Stimulated activated CD4-positive, alpha-beta T cell treated with anti-CD3 and anti-CD28 coated beads, Interleukin-12 subunit alpha, Interleukin-12 subunit beta, amount 100 ng/mL, for 48 hours (primary cell): Measurements from ENCODE around the gene PLA2G5.

ENCODE experiments used
- DNase-seq, 3 donors: peaks; one replicate each; pipeline ENCODE4 v3.0.0-alpha.2; 2020; ENCODE audit warnings: low read depth in 2 of 3, low spot score in 1 of 3

PLA2G5 gene

DNA sequence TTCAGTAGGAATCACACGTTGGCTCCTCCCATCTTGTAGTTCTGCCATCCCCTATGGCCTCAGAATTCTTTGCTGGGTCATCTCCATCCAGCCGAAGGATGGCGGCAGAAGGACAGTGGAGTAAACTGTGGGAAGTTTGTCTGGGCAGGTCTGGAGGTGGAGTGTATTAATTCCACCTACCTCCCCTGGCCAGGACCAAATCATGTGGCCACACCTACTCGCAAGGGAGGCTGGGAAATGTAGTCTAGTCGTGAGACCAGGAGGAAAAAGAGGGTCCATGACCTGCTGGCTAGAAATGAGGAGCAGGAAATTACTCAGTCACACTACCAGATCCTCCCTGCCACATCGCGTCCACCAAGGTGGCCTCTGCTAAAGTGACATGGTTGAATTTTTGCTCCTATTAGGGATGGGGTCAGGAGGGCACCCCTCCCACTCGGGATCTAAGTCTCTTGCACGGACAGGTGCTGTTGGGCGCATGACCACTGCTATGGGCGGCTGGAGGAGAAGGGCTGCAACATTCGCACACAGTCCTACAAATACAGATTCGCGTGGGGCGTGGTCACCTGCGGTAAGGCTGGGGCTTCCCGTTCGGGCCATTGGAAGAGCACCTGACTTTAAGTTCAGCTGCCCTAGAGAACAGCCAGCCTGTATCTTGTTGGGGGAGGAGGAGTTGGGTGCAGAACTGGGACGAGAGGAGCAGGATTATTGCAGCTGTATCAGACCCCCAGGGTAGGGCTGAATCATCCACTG is 19.5 kb downstream of the PLA2G5 start:
- DNase-seq: no peak

DNA sequence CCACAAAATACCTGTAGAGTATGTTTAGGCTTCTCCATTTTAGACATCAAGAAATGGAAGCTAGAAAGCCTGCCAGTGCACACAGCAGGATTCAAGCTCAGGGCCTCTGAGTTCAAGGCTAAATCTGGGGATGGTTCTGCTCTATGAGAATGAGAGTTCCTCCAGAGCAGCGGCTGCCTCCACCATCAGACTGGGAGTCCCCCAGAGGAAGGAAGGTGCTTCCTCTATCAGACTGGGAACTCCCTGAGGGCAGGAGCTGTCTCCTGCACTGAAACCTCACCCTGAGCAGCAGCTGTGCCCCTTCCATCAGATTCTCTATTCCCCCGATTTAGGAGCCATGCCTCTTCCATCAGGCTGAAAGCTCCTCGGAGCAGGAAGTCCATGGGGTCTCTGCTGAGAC is 20.1 kb downstream of the PLA2G5 start:
- no peak for DNase-seq

- no peak for DNase-seq
These were observed 20.6 kb downstream of the PLA2G5 start for GRCh38 chr1:20090641-20091040.

- DNase-seq: no peak
These were observed 23.3 kb downstream of the PLA2G5 start for GRCh38 chr1:20093303-20093702.

DNA sequence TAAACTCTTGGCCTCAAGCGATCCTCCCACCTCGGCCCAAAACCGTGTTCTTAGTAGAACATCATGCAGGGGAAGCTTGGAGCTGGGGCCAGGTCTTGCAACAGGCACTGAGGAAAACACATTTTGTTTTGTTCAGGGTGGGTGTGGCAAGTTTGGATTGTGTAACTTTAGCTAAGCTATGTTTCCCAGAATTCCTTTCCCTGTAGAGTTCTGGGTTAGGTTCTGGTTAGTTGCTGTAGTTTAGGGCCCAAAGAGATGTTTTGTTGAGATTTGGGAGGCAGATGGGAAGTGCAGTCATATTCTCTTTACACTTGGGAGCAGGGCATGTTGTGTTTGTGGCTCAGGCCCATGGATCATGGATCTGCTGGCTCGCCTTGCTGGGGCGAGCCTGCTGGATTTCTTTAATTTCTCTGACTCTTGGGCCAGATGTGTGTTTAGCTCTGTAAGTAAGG is 24.0 kb downstream of the PLA2G5 start:
- no peak for DNase-seq

GRCh38 chr1:20095564-20096434 is 25.8 kb downstream of the PLA2G5 start:
- no peak for DNase-seq

- DNase-seq: no peak
These were observed 26.9 kb downstream of the PLA2G5 start for GRCh38 chr1:20096840-20097447.

DNA sequence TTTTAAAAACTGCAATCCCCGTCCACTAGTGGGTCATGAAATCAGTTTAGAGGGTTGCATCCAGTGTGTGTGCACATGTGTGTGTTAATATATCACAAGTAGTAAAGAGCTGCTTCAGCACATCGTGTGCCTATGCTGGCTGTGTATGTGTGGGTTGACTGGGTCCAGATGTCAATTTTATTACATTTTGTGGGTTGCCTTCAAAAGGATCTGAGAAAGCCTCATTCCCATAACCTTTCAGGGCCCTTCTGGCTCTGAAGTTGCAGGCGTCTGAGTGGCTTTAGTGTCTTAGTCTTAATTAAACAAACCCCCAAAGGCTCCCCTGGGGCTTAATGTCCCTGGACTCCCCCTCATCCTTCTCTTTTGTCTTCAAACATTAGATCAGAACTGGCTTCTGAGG is 29.5 kb downstream of the PLA2G5 start:
- no peak for DNase-seq

DNA sequence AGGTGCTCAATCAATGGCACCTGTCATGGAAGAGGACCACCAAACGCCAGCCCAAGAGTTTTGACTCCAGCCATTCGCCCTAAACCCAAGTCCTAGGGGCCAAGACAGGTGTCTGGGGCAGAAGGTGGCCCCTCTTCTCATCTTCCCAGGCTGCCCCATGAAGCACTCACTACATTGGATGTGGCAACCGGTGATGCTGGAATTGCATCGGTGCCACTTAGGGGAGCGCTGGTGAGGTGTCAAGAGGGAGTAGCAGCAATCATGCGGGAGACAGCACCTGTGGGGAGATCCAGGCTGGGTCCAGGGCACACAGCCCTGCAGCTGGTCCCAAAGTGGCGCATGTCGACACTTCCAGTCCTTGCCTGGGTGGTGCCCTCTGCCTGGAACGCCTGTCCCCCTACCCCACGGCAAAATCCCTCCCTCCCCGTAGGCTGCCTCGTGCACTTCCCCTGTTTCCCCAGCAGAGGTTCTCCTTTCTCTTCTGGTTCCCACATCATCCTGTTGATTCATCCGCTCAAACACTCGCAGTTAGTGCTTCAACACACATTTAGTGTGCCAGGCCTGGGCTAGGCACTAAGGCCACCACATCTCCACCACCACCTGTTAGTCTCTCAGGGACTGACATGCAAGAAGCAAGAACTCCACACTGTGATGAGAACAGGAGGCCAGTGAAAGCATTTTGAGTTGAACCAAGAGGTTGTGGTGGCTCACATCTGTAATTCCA is 30.8 kb downstream of the PLA2G5 start:
- peak in 2 of 3 donors; percentile 6 to 29 for DNase-seq

DNA sequence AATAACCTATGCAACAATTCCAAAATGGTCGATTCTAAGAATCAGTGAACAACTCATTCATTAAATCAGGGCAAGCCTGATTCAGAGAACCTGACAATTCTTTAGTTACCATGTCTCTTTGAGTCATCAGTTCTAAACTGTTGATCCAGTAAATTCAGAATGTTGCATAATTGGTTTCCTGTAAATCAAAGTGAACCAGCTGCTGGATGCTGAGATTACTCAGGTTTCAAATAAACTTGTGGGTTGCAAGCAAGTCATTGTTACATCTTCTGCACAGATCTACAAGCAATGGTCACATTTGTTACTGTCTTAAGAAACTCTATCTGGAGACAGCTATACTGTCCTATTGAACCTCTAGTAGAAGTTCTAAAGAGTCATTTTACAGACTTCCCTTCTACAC is 32.9 kb downstream of the PLA2G5 start:
- no peak for DNase-seq

GRCh38 chr1:20105856-20106255 is 35.9 kb downstream of the PLA2G5 start:
- DNase-seq: no peak

DNA sequence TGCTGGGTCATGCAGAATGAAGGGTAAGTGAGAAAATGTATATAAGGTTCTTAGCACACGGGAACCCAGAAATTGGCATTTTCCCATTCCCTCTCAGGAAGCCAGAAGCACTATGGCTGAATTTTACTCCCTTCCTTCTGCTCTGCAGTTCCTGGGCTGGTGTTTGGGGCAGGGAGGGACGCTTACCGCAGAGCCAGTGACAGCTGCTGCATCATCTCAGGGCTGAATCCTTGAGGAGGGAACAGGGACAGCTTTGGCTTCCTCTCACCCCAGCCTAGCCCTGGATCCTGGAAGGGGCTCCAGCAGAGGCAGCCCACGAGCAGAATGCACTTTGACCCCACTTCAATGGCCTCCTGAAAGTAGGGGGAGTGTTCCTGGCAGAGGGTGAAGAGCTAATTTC is 37.4 kb downstream of the PLA2G5 start:
- DNase-seq: no peak

GRCh38 chr1:20107796-20108195 is 37.8 kb downstream of the PLA2G5 start:
- DNase-seq: no peak

DNA sequence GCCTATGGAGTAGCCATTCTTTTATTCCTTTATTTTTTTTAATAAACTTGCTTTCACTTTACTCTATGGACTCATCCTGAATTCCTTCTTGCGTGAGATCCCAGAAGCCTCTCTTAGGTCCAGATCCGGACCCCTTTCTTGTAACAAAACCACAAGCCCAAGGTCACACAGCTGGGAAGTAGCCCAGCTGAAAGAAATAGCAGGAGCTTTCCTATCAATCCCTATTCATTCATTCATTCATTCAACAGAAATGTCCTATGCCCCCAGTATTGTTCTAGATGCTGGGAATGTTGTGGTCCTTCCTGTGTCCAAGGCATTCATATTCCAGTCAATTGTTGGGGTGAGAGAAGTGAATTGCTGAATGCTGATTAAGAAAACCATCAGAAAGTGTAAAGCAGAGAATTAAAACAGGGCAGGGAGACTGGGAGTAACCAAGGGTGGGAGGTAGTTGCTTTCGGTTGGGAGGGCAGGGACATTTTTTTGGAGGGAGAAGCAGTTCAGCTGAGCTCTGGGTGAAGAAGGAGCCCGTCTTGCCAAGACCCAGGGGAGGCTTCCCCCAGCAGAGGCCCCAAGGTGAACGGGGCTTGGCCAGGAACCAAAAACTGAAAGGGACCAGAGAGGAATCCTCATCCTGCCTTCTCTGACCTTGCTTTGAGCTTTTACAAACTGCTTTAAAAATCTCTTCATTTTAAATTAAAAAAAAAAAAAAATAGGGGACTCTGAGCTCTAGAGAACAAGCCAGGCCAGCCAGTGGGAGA is 38.6 kb downstream of the PLA2G5 start:
- DNase-seq: no peak

GRCh38 chr1:20109223-20109856 is 39.3 kb downstream of the PLA2G5 start:
- DNase-seq: no peak

DNA sequence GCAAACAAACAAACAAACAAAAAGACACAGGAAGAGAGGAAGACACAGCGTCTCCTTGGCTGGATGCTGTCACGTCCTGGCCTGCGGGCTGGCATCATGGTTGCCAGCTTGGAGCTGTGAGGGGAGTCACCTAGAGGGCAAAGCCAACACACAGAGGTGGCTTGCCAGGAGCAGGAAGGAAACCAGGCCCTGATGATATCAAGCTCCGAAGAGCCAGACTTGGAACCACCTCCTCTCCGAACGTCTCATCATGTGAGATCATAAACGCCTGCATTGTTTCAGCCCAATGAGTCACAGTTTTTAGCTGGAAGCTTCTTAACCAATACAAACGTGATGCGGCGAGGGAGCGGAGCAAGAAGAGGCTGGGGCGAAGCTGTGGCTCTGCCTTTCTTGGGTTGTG is 40.7 kb downstream of the PLA2G5 start:
- DNase-seq: no peak

GRCh38 chr1:20111452-20111851 is 41.5 kb downstream of the PLA2G5 start:
- DNase-seq: no peak

DNA sequence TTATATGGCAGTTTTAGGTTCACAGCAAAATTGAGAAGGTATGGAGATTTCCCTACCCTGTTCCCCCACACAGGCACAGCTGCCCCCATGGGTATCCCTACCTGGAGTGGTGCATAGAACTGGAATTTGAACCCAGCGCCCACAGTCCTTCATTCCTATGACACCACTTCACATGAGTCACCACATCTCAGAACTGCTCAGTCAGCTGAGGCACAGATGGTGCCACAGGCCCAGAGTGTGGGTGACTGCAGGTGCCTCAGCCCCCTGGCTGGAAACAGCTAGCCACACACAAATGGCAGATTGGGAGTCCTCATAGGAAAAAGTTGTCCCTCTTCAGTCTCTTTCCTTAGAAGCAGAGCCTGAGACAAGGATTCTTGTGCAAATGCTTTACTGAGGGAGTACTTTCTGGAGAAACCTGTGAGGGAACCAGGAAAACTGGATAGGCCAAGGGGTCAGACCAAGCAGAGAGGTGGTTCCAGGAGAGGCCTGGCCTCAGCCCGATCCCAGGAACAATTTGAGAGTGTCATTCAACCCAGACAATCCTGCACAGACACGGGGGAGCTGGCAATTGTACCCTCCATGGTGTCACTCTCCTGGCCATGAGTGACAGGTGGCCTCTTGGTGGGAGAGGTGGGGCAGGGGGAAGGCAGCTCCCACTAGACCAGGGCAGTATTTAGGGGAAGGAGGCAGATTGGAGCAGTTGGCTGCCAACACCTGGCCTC is 42.4 kb downstream of the PLA2G5 start:
- no peak for DNase-seq

DNA sequence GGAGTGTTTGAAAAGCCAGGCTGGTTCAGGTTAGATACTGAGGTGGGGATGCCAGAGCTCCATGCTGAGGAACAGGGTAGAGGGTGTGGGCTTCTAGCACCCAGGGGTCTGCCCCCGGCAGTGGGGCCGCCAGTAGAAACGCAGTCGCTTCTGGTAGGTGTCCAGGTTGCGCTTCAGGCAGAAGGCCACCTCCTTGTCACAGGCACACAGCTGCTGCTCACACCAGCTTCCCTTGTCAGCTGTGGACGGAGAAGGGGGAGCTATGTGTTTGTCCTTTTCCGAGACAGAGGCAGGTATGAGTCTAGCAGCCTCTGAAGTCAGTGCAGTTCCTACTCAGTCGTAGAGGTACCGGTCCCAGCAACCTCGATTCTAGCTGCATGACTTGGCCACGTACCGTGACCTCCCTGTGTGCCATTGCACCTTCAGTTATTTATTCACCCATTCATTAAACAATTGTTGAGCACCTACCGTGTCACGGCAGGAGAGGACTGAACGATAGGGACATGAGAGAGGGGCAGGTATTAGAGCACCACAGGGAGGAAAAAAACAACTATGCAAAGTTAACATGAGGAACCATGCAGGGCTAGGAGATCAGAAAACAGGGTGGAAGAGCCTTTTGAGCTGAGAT is 44.1 kb downstream of the PLA2G5 start:
- no peak for DNase-seq
